SK-N-SH (cell line): Measurements from ENCODE around the gene SLC2A5. TPM values are rescaled to one million over a fixed set of nuclear protein-coding genes. Genes with fewer than 3 reads are reported as not detected.

Source experiments
- CTCF ChIA-PET: fragments of 300-600, 350-600 bp; formaldehyde crosslinking; extraction: SDS; loops from one replicate; lab custom pipeline; 2021; lab: Yijun Ruan, JAX
- POLR2A ChIA-PET: fragments of 350-600 bp; sonication (Branson Sonifier 250); formaldehyde crosslinking; extraction: SDS; loops from one replicate; lab custom pipeline; 2020; ENCODE audit warnings: antibody characterized with exemption, inconsistent platforms; lab: Yijun Ruan, JAX
- DNase-seq: peaks from one replicate; pipeline ENCODE4 v3.0.0; 2012
- H2AFZ ChIP-seq: fragments of 200-600 bp; sonication (generic); 2 replicates; pipeline ENCODE4 v1.8.1; 2016; ENCODE audit warnings: antibody characterized with exemption, mild to moderate bottlenecking, low read depth
- H3F3A ChIP-seq: fragments of 200-600 bp; sonication (generic); replicated peaks from 2 replicates; pipeline ENCODE3; 2016; ENCODE audit warnings: antibody characterized with exemption, mild to moderate bottlenecking; ENCODE audit not compliant: insufficient read depth
- H3K27ac ChIP-seq, 2 experiments: fragments of 200-500 bp in 1 of 2; fragments of 200-600 bp in 1 of 2; sonication (Bioruptor generic) in 1 of 2; sonication (generic), shearing (Covaris generic) in 1 of 2; 2 replicates each; pipeline versions ENCODE4 v1.5.1 to v1.6.1; 2014 to 2016; ENCODE audit warnings: low read depth in 2 of 2, inconsistent platforms in 1 of 2, low read length in 1 of 2, mild to moderate bottlenecking in 1 of 2, mixed read lengths in 1 of 2
- H3K27me3 ChIP-seq: fragments of 200-600 bp; sonication (generic), shearing (Covaris generic); 2 replicates; pipeline ENCODE4 v1.6.1; 2016; ENCODE audit warnings: mixed run types; ENCODE audit not compliant: insufficient read depth
- H3K36me3 ChIP-seq, 2 experiments: fragments of 200-500 bp in 1 of 2; fragments of 200-600 bp in 1 of 2; sonication (Bioruptor generic) in 1 of 2; sonication (generic) in 1 of 2; replicated peaks in 1 of 2; 2 replicates each; pipeline versions ENCODE3 to v1.5.1; 2014 to 2016; ENCODE audit warnings: low read length in 1 of 2, mild to moderate bottlenecking in 1 of 2; ENCODE audit not compliant: insufficient read depth in 2 of 2, control insufficient read depth in 1 of 2
- H3K4me1 ChIP-seq, 2 experiments: fragments of 200-500 bp in 1 of 2; fragments of 200-600 bp in 1 of 2; sonication (Bioruptor generic) in 1 of 2; sonication (generic), shearing (Covaris generic) in 1 of 2; 2 replicates each; pipeline versions ENCODE4 v1.5.1 to v1.6.1; 2014 to 2016; ENCODE audit warnings: low read depth in 1 of 2, low read length in 1 of 2, mixed run types in 1 of 2; ENCODE audit not compliant: insufficient read depth in 2 of 2, control insufficient read depth in 1 of 2
- H3K4me2 ChIP-seq: fragments of 200-600 bp; sonication (generic), shearing (Covaris generic); 2 replicates; pipeline ENCODE4 v1.6.1; 2017; ENCODE audit warnings: mixed run types
- H3K4me3 ChIP-seq, 2 experiments: fragments of 200-500 bp in 1 of 2; fragments of 200-600 bp in 1 of 2; sonication (Bioruptor generic) in 1 of 2; sonication (generic), shearing (Covaris generic) in 1 of 2; 2 replicates each; pipeline versions ENCODE4 v1.5.1 to v1.8.1; 2014 to 2016; ENCODE audit warnings: low read depth in 2 of 2, inconsistent platforms in 1 of 2, low read length in 1 of 2, mild to moderate bottlenecking in 1 of 2, mixed read lengths in 1 of 2, moderate library complexity in 1 of 2
- H3K79me2 ChIP-seq: fragments of 200-600 bp; sonication (generic); 2 replicates; pipeline ENCODE4 v1.8.1; 2017; ENCODE audit warnings: mild to moderate bottlenecking; ENCODE audit not compliant: insufficient read depth
- H3K9ac ChIP-seq: fragments of 200-600 bp; sonication (generic); 2 replicates; pipeline ENCODE4 v1.6.1; 2017; ENCODE audit warnings: mixed run types
- H3K9me2 ChIP-seq: fragments of 200-600 bp; sonication (generic); 2 replicates; pipeline ENCODE4 v1.6.1; 2017; ENCODE audit warnings: mixed run types
- H3K9me3 ChIP-seq: fragments of 200-600 bp; sonication (generic); 2 replicates; pipeline ENCODE4 v1.6.1; 2017; ENCODE audit warnings: mixed run types, mild to moderate bottlenecking, moderate library complexity
- H4K20me1 ChIP-seq: fragments of 200-600 bp; sonication (generic); 2 replicates; pipeline ENCODE4 v1.6.1; 2017; ENCODE audit warnings: mild to moderate bottlenecking, mixed run types; ENCODE audit not compliant: insufficient read depth
- CHD2 ChIP-seq: fragments of 150-350 bp; IDR thresholded peaks from 2 replicates; pipeline ENCODE4 v1.6.1; 2018; ENCODE audit warnings: low read length; ENCODE audit not compliant: partially characterized antibody
- ELF1 ChIP-seq: IDR thresholded peaks from 2 replicates; pipeline ENCODE4 v1.4.0; 2012
- GABPA ChIP-seq: IDR thresholded peaks from 2 replicates; pipeline ENCODE4 v1.4.0; 2012; ENCODE audit warnings: low read depth, mild to moderate bottlenecking
- GATA2 ChIP-seq: sonication (generic); formaldehyde crosslinking; IDR thresholded peaks from 2 replicates; pipeline ENCODE4 v1.5.0; 2020; ENCODE audit warnings: mild to moderate bottlenecking, missing genetic modification reagents
- IRF3 ChIP-seq: fragments of 150-350 bp; IDR thresholded peaks from 2 replicates; pipeline ENCODE4 v1.6.1; 2016; ENCODE audit warnings: mild to moderate bottlenecking, low read depth, low read length
- JUND ChIP-seq: IDR thresholded peaks from 2 replicates; pipeline ENCODE4 v1.4.0; 2012
- MEF2A ChIP-seq: IDR thresholded peaks from 2 replicates; pipeline ENCODE4 v1.4.0; 2012; ENCODE audit warnings: low read depth, borderline replicate concordance
- RAD21 ChIP-seq: IDR thresholded peaks from 2 replicates; pipeline ENCODE4 v1.6.1; 2012; ENCODE audit warnings: mild to moderate bottlenecking, low read length
- RCOR1 ChIP-seq: fragments of 150-350 bp; IDR thresholded peaks from 2 replicates; pipeline ENCODE4 v1.6.1; 2017; ENCODE audit warnings: antibody characterized with exemption, low read length
- REST ChIP-seq: IDR thresholded peaks from 2 replicates; pipeline ENCODE4 v1.6.1; 2012; ENCODE audit warnings: mild to moderate bottlenecking, low read depth, low read length, moderate library complexity
- RFX5 ChIP-seq: IDR thresholded peaks from 2 replicates; pipeline ENCODE4 v1.6.1; 2012; ENCODE audit warnings: mild to moderate bottlenecking, improper control_type of control experiment, low read length
- RXRA ChIP-seq: IDR thresholded peaks from 2 replicates; pipeline ENCODE4 v1.4.0; 2012; ENCODE audit warnings: low read depth, mild to moderate bottlenecking, borderline replicate concordance
- SIN3A ChIP-seq: IDR thresholded peaks from 2 replicates; pipeline ENCODE4 v1.6.1; 2012; ENCODE audit warnings: low read depth, mild to moderate bottlenecking, low read length, moderate library complexity, borderline replicate concordance
- SMC3 ChIP-seq: IDR thresholded peaks from 2 replicates; pipeline ENCODE4 v1.6.1; 2012; ENCODE audit warnings: low read depth, low read length, improper control_type of control experiment
- TAF1 ChIP-seq: IDR thresholded peaks from 2 replicates; pipeline ENCODE4 v1.6.1; 2012; ENCODE audit warnings: low read depth, mild to moderate bottlenecking, low read length, moderate library complexity, borderline replicate concordance
- TCF12 ChIP-seq: IDR thresholded peaks from 2 replicates; pipeline ENCODE4 v1.4.0; 2012
- TEAD4 ChIP-seq: IDR thresholded peaks from 2 replicates; pipeline ENCODE4 v1.4.0; 2012; ENCODE audit warnings: mild to moderate bottlenecking, borderline replicate concordance; ENCODE audit not compliant: insufficient read depth
- WGBS: methylation state at CpG from one replicate; pipeline ENCODE4 v1.1.6; 2017; ENCODE audit warnings: low lambda C conversion rate; 5-methylcytosine and 5-hydroxymethylcytosine counted together
- polyA plus RNA-seq, 3 experiments: library from polyadenylated mRNA; depleted of rRNA; stranded (reverse); fragments of >200 nt; gene quantifications; 2 replicates each; pipeline ENCODE4 v1.2.3, GENCODE V29; 2012
- TF ChIP-seq, protein P1 (sequence below): fragments of 200-600 bp; sonication (generic); IDR thresholded peaks from 2 replicates; pipeline ENCODE4 v1.6.1; 2017; ENCODE audit warnings: antibody characterized with exemption, mild to moderate bottlenecking, moderate library complexity

SLC2A5 gene
- polyA plus RNA-seq, 1 of the 3 experiments (the other 2 are of a cell fraction) = 0.02 TPM

GRCh38 chr1:9071554-9072235 lies 2.3 kb upstream of the SLC2A5 start:
- H3K4me1 ChIP-seq = no peaks in the 10 kb centered on the region
- WGBS = 90% methylated on average over 27 of the region's 50 CpGs
- no peak overlapping the region for H3K4me3 ChIP-seq
- no peak overlapping the region for H3K27ac ChIP-seq
- no peaks in the 10 kb centered on the region for H3K79me2 ChIP-seq
- no peaks in the 10 kb centered on the region for H3K9me3 ChIP-seq
- no peaks in the 10 kb centered on the region for H3K27me3 ChIP-seq
- ChIA-PET CTCF (interaction anchor here (0.9 kb wide), 1 partner anchor 33 kb away, joined by 3 read pairs; no protein-coding TSS in a partner anchor), POLR2A (no interaction called here)
- H3F3A ChIP-seq = no peaks in the 10 kb centered on the region
- H3K9me2 ChIP-seq = no peaks in the 10 kb centered on the region
- H2AFZ ChIP-seq = no peak overlapping the region
- H3K36me3 ChIP-seq = no peaks in the 10 kb centered on the region
- no peak overlapping the region for H3K4me2 ChIP-seq
- DNase-seq = no peak
- no peaks in the 10 kb centered on the region for H4K20me1 ChIP-seq
- no peak for TF ChIP-seq CHD2
- TF ChIP-seq TEAD4 = no peak
- TF ChIP-seq ELF1 = no peak
- no peak for TF ChIP-seq SIN3A
- TF ChIP-seq IRF3 = no peak
- no peak for TF ChIP-seq REST
- no peak for TF ChIP-seq TCF12
- TF ChIP-seq TAF1 = no peak
- TF ChIP-seq RAD21 = no peak
- TF ChIP-seq MEF2A = no peak
- TF ChIP-seq RFX5 = no peak
- no peak for TF ChIP-seq RXRA
- no peak for TF ChIP-seq GATA2 (CRISPR knock-in tag)
- no peak for TF ChIP-seq SMC3
- no peak for TF ChIP-seq GABPA
- TF ChIP-seq RCOR1 = no peak
- TF ChIP-seq JUND = no peak
- TF ChIP-seq, protein P1, sequence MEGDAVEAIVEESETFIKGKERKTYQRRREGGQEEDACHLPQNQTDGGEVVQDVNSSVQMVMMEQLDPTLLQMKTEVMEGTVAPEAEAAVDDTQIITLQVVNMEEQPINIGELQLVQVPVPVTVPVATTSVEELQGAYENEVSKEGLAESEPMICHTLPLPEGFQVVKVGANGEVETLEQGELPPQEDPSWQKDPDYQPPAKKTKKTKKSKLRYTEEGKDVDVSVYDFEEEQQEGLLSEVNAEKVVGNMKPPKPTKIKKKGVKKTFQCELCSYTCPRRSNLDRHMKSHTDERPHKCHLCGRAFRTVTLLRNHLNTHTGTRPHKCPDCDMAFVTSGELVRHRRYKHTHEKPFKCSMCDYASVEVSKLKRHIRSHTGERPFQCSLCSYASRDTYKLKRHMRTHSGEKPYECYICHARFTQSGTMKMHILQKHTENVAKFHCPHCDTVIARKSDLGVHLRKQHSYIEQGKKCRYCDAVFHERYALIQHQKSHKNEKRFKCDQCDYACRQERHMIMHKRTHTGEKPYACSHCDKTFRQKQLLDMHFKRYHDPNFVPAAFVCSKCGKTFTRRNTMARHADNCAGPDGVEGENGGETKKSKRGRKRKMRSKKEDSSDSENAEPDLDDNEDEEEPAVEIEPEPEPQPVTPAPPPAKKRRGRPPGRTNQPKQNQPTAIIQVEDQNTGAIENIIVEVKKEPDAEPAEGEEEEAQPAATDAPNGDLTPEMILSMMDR = no peak
- H3K9ac ChIP-seq = no peak overlapping the region
